A549 (cell line): ENCODE results near the gene ARHGEF6. TPM values are rescaled to one million over a fixed set of nuclear protein-coding genes. Genes with fewer than 3 reads are reported as not detected.

Experiments used
- ATAC-seq, 2 experiments: fragments of 200-7000 bp in 1 of 2; fragments of >200 bp in 1 of 2; cut with Nextera tagmentation in 1 of 2; cut with Tn5 transposase in 1 of 2; 3 replicates each; pipeline versions ENCODE4 v1.8.0 to v1.9.1; 2018 to 2020; ENCODE audit warnings: mild to moderate bottlenecking in 1 of 2, moderate library complexity in 1 of 2
- CTCF ChIA-PET: fragments of 300-600 bp; sonication (Branson Sonifier 250); formaldehyde crosslinking; extraction: SDS; loops from one replicate; lab custom pipeline; 2021; ENCODE audit warnings: antibody characterized with exemption, inconsistent platforms; lab: Yijun Ruan, JAX
- POLR2A ChIA-PET: fragments of 350-600 bp; formaldehyde crosslinking; extraction: SDS; loops from one replicate; lab custom pipeline; 2021; ENCODE audit warnings: antibody characterized with exemption, inconsistent platforms; lab: Yijun Ruan, JAX
- DNase-seq, 2 experiments: peaks; one replicate each; pipeline versions ENCODE4 v3.0.0 to v3.0.0-alpha.2; 2011 to 2016; ENCODE audit warnings: low read depth in 1 of 2, low spot score in 1 of 2
- FAIRE-seq: peaks from 2 replicates; lab custom pipeline; 2011; peaks lifted over from hg19 to GRCh38; lab: Jason Lieb, UNC
- H3K27ac ChIP-seq, 2 experiments: fragments of >200 bp; sonication (Bioruptor Twin); formaldehyde crosslinking; 3 replicates each; pipeline ENCODE4 v1.5.1; 2016 to 2017
- H3K4me1 ChIP-seq: fragments of >200 bp; sonication (Bioruptor Twin); formaldehyde crosslinking; 3 replicates; pipeline ENCODE4 v1.6.1; 2016
- H3K4me2 ChIP-seq: fragments of >200 bp; sonication (Bioruptor Twin); formaldehyde crosslinking; 3 replicates; pipeline ENCODE4 v1.6.1; 2016
- H3K4me3 ChIP-seq: fragments of >200 bp; sonication (Bioruptor Twin); formaldehyde crosslinking; 3 replicates; pipeline ENCODE4 v1.5.1; 2016
- H3K9me3 ChIP-seq: fragments of >200 bp; sonication (Bioruptor Twin); formaldehyde crosslinking; 3 replicates; pipeline ENCODE4 v1.6.1; 2016
- ATOH8 ChIP-seq: fragments of 250-450 bp; sonication (Bioruptor Pico); IDR thresholded peaks from 2 replicates; pipeline ENCODE4 v1.5.0; 2020; ENCODE audit warnings: low read depth, mild to moderate bottlenecking, moderate library complexity
- BCL3 ChIP-seq: fragments of >200 bp; sonication (Bioruptor Twin); formaldehyde crosslinking; IDR thresholded peaks from 3 replicates; pipeline ENCODE4 v1.6.1; 2016
- BHLHE40 ChIP-seq: IDR thresholded peaks from 2 replicates; pipeline ENCODE4 v1.6.1; 2012; ENCODE audit warnings: low read depth, low read length, inconsistent platforms
- CEBPB ChIP-seq, 2 experiments: fragments of >200 bp in 1 of 2; sonication (Bioruptor Twin) in 1 of 2; formaldehyde crosslinking in 1 of 2; IDR thresholded peaks; 2 replicates each; pipeline ENCODE4 v1.6.1; 2012 to 2016
- CHD2 ChIP-seq: fragments of 150-350 bp; IDR thresholded peaks from 2 replicates; pipeline ENCODE4 v1.6.1; 2014; ENCODE audit warnings: low read length; ENCODE audit not compliant: partially characterized antibody
- ESRRA ChIP-seq: fragments of 150-350 bp; IDR thresholded peaks from 2 replicates; pipeline ENCODE4 v1.6.1; 2014; ENCODE audit warnings: mild to moderate bottlenecking, low read length, borderline replicate concordance
- FOSB ChIP-seq: fragments of 250-450 bp; sonication (Bioruptor Pico); IDR thresholded peaks from 2 replicates; pipeline ENCODE4 v1.5.0; 2020; ENCODE audit warnings: mild to moderate bottlenecking, moderate library complexity
- FOSL2 ChIP-seq, 2 experiments: fragments of 450-650 bp in 1 of 2; fragments of >200 bp in 1 of 2; sonication (Bioruptor Twin) in 1 of 2; formaldehyde crosslinking; IDR thresholded peaks; 2 replicates each; pipeline versions ENCODE4 v1.5.0 to v1.6.1; 2016 to 2020; ENCODE audit warnings: mild to moderate bottlenecking in 1 of 2, moderate library complexity in 1 of 2
- HMGXB4 ChIP-seq: fragments of 250-450 bp; sonication (Bioruptor Pico); IDR thresholded peaks from 2 replicates; pipeline ENCODE4 v1.5.0; 2021; ENCODE audit warnings: mild to moderate bottlenecking, moderate library complexity, borderline replicate concordance
- JUNB ChIP-seq: fragments of >200 bp; sonication (Bioruptor Twin); formaldehyde crosslinking; IDR thresholded peaks from 2 replicates; pipeline ENCODE4 v1.6.1; 2016
- KDM5A ChIP-seq: fragments of 200-600 bp; sonication (generic); IDR thresholded peaks from 2 replicates; pipeline ENCODE4 v1.6.1; 2016; ENCODE audit warnings: antibody characterized with exemption, mild to moderate bottlenecking
- POLR2A ChIP-seq: IDR thresholded peaks from 2 replicates; pipeline ENCODE4 v1.6.1; 2012; ENCODE audit warnings: mild to moderate bottlenecking, low read length
- POLR2AphosphoS2 ChIP-seq: conservative IDR thresholded peaks from 2 replicates; pipeline ENCODE4 v1.6.1; 2012; ENCODE audit warnings: low read length, improper control_type of control experiment, inconsistent platforms
- TP53 ChIP-seq: fragments of 250-450 bp; sonication (Bioruptor Pico); IDR thresholded peaks from 2 replicates; pipeline ENCODE4 v1.5.0; 2021; ENCODE audit warnings: mild to moderate bottlenecking, moderate library complexity
- WGBS: methylation state at CpG from one replicate; pipeline ENCODE4 v1.1.6; 2017; ENCODE audit errors: missing lambda C conversion rate; 5-methylcytosine and 5-hydroxymethylcytosine counted together
- polyA plus RNA-seq, 4 experiments: library from polyadenylated mRNA; depleted of rRNA in 3 of 4; stranded (reverse); fragments of >200 nt; fragmentation: RNase III in 1 of 4; extraction: RNeasy Plus Mini Kit Qiagen cat#74134 plus additional on column Dnase treatment in 1 of 4; gene quantifications; 2 replicates in 3 of 4; 3 replicates in 1 of 4; pipeline ENCODE4 v1.2.3, GENCODE V29; 2011 to 2017
- TF ChIP-seq, protein P1 (sequence below): fragments of >200 bp; sonication (Bioruptor Twin); formaldehyde crosslinking; IDR thresholded peaks from 2 replicates; pipeline ENCODE4 v1.6.1; 2016
- TF ChIP-seq, protein P2 (sequence below): fragments of 150-350 bp; IDR thresholded peaks from 2 replicates; pipeline ENCODE4 v1.6.1; 2014; ENCODE audit warnings: low read depth, mild to moderate bottlenecking, low read length
- TF ChIP-seq, protein P3 (sequence below): fragments of 450-650 bp; IDR thresholded peaks from 2 replicates; pipeline ENCODE4 v1.6.1; 2014; ENCODE audit warnings: antibody characterized with exemption

ARHGEF6 gene
- polyA plus RNA-seq, 2 of the 4 experiments (the other 2 are of a cell fraction) = 0.10 to 0.30 TPM

DNA sequence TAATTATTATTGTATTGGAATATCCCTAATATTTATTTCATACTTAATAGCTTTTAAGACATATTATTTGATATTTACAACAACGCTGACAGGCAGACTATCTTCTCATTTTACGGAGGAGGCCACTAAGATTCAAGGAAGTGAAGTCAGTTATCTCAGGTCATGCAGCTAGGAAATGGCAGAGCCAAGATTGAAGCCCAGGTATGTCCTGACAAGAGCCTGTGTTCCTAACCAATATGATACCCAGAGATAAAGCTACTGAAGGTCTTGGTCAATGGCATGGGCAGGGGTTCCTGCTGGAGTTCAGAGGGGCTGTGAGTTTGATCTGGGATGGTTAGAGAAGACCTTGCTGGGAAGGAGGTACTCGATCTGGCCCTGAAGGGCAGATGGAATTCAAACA lies 47.1 kb downstream of the ARHGEF6 start (continued):
- TF ChIP-seq BCL3 (no peak), FOSB (CRISPR knock-in tag) (no peak)
- TF ChIP-seq, protein P1, sequence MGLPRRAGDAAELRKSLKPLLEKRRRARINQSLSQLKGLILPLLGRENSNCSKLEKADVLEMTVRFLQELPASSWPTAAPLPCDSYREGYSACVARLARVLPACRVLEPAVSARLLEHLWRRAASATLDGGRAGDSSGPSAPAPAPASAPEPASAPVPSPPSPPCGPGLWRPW = no peak
- TF ChIP-seq, all 56 proteins: peak for 0

DNA sequence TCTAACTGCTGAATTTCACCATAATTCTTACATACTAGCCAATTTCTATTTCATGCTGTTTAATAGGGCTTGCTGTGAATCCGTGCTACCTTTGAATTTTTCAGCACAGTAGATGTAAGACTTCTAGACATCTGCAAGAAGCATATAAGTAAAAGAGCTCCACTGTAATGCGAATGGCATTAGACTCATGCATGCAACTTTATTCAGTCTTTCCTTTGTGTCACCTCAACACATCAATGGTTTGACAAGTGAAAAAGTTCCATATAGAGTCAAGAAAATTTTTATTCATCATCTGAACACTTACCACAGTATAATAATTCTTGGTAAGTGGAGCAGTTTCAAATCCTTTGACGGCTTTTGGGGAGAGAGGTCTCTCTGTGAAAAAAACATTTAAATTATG lies 48.9 kb downstream of the ARHGEF6 start:
- no peak for ATAC-seq
- no peak overlapping the region for H3K27ac ChIP-seq
- WGBS = 73% methylated on average over 3 of the region's 3 CpGs
- H3K9me3 ChIP-seq = no peaks in the 10 kb centered on the region
- no peak for FAIRE-seq
- H3K4me3 ChIP-seq = no peak overlapping the region
- no peak for DNase-seq
- POLR2A ChIA-PET = no interaction called here
- no peak overlapping the region for H3K4me2 ChIP-seq
- TF ChIP-seq ESRRA = no peak
- no peak for TF ChIP-seq TP53 (CRISPR knock-in tag)
- no peak for TF ChIP-seq CHD2
- no peak for TF ChIP-seq HMGXB4 (CRISPR knock-in tag)
- no peak for TF ChIP-seq KDM5A
- TF ChIP-seq POLR2AphosphoS2 = no peak
- no peak for TF ChIP-seq FOSL2 (IDR thresholded peaks at IDR 0.05)
- TF ChIP-seq FOSL2 (CRISPR knock-in tag; IDR thresholded peaks at IDR 0.05) = no peak
- TF ChIP-seq ATOH8 (CRISPR knock-in tag) = no peak
- TF ChIP-seq, protein P2, sequence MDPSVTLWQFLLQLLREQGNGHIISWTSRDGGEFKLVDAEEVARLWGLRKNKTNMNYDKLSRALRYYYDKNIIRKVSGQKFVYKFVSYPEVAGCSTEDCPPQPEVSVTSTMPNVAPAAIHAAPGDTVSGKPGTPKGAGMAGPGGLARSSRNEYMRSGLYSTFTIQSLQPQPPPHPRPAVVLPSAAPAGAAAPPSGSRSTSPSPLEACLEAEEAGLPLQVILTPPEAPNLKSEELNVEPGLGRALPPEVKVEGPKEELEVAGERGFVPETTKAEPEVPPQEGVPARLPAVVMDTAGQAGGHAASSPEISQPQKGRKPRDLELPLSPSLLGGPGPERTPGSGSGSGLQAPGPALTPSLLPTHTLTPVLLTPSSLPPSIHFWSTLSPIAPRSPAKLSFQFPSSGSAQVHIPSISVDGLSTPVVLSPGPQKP = no peak
- TF ChIP-seq CEBPB (IDR thresholded peaks at IDR 0.05) = no peak
- no peak for TF ChIP-seq POLR2A
- no peak for TF ChIP-seq BCL3
- TF ChIP-seq, protein P3, sequence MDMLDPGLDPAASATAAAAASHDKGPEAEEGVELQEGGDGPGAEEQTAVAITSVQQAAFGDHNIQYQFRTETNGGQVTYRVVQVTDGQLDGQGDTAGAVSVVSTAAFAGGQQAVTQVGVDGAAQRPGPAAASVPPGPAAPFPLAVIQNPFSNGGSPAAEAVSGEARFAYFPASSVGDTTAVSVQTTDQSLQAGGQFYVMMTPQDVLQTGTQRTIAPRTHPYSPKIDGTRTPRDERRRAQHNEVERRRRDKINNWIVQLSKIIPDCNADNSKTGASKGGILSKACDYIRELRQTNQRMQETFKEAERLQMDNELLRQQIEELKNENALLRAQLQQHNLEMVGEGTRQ = no peak
- TF ChIP-seq, protein P1 = no peak
- no peak for TF ChIP-seq BHLHE40
- no peak for TF ChIP-seq JUNB
- TF ChIP-seq, all 56 proteins: peak for 0
- CTCF ChIA-PET = no interaction called here
- no peaks in the 10 kb centered on the region for H3K4me1 ChIP-seq
